Dedifferentiated amniotic fluid mesenchymal stem cell (primary cell): ENCODE results near the gene SGSH.
"Not testable (repeated sequence)": the region's sequence is repeated elsewhere in the genome, so short reads cannot be mapped to it uniquely, and the experiment has no call there.

Experiments used
- DNase-seq: peaks from one replicate; pipeline ENCODE4 v3.0.0-alpha.2; 2016; ENCODE audit errors: extremely low spot score

The SGSH gene

DNA sequence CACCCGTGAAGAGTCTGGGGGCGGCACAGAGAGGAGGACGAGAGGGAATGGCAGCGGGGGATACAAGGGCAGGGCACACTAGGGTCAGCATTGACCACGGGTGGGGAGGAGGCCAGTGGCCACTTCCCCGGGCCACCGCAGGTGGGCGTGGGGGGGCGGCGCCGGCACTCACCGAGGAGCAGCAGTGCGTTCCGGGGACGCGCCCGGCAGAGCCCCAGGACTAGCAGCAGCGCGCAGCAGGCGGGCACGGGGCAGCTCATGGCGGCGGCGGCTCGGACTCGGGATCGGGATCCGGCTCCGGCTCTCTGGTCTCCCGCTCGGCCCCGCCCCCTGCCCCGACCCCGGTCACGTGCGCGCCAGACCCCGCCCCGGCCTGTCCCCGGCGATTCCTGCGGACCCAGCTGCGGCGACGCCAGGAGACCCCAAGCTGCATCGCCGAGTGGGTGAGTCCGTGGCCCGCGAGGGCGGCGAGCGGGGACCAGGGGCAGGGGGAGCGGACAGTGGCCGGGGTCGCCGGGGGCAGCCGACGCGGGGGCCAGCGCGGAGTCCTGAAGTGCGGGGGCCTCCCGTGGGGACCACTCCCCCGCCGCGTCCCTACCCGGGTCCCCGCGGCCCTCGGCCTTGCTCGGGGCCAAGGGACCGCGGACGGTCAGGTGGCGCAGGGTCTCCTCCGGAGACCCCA lies at the start of gene SGSH, which contains the start of gene SLC26A11:
Gene SGSH (minus strand): TSS at position 280 of the 682 bp plus-strand sequence. CDS start 20 bp downstream, at position 260.
Gene SLC26A11 (plus strand): TSS at position 374 of the 682 bp plus-strand sequence. CDS start 1,134 bp downstream, outside the sequence.
- DNase-seq = peak; percentile 44

DNA sequence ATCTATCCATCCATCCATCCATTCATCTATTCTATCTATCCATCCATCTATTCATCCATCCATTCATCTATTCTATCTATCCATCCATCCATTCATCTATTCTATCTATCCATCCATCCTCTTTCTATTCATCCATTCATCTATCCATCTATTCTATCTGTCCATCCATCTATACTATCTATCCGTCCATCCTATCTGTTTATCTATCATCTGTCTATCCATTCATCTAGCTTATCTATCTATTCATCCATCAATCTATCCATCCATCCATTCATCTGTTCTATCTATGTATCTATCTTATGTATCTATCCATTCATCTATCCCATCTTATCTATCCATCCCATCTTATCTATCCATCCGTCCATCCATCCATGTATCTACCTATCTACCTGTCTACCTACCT lies 49.3 kb upstream of the SGSH start:
- DNase-seq = no peak

DNA sequence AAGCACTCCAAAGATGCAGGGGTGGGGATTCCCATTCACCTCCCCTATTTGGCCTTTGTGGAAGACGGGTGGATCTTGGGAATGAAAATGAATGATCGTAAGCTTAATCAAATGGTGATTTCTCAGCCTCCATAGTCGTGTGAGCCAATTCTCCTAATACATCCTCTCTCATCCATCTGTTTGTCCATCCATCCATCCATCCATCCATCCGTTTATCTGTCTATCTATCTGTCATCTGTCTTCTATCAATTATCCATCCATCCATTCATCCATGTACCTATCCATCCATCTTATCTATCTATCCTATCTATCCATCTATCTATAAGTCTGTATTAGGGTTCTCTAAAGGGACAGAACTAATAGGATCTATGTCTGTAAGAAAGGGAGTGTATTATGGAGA lies 48.3 kb upstream of the SGSH start:
- no peak for DNase-seq

DNA sequence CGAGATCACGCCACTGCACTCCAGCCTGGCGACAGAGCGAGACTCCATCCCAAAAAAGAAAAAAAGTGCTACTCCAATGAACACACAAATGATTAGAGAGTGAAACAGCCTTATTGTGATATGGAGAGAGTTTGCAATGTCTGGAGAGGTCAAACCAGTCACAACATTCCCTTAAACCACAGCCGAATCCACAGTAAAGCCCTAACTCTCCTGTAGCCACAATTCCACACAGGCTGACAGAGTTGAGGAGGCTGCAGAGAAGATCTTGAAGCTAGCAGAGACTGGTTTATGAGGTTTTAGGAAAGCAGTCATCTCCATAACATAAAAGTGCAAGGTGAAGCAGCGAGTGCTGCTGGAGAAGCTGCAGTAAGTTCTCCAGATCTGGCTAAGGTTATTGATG lies 47.3 kb upstream of the SGSH start:
- no peak for DNase-seq

DNA sequence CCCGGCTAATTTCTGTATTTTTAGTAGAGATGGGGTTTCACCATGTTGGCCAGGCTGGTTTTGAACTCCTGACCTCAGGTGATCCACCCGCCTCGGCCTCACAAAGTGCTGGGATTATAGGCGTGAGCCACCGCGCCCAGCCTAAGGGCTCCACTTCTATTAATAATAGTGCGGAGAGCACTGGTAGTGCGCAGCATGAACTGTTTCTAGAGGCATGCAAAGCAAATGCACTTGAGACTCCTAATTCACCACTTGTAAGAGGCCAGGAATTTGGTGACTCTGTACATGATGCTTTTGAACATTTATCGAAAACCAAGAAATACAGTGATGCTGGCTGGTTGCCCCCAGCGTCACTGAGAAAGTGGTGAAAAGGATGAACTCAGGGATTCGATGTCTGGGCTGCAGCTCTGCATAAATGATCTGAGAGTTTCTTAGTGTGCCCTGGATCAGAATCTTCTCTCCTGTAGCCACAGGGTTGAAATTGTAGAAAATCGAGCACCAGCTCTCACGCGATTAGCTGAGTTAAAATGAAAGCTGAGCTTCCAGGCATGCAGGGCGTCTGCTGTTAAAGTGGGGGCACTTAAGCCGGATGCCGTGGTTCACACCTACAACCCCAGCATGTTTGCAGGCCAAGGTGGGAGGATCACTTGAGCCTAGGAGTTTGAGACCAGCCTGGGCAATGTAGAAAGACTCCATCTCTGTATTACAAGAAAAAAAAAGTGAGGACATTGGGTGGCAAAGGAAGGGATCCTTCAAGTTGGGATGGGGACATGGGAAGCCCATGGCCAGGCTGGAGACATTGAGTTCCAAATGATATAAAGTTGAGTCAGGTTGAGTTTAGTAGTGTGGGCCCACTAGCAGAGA lies 45.3 kb upstream of the SGSH start:
- DNase-seq = no peak

DNA sequence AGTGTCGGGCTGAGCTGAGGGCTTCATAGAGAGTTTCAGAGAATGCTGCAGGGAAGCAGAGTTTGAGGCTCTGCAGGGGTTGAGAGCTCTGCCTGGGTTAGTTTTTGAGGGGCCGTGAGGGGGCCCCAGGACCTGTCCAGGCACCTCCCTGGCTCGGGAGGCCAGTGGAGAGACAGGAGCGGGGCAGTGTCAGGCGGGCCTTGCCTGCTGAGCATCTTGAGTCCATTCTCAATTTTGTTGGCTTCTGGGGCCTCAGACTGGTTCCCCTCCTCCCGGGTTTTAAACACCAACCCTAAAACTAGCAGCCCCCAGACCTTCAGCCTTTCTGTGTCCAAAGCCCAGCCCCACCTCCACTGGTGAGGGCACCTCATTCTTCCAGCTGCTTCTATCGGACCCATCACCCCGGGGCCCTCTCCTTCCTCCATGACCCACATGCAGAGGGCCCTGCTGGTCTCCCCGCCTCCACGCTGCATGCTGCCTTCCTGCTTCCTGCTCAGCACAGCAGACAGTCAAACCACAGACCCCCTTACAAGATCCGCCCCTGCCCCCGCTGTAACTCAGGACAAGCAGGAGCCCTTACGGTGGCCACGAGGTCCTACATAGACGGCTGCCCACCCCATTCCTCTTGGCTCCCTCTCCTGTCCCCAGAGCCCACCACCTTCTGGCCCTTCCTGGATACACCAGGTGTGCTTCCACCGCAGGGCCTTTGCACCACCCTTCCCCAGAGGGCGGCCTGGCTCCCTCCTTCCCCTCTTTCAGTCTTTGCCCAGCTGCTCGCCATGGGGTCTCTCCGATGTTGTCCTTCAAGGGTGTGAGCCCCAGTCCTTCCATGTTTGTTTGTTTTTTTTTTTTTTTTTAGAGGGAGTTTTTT lies 44.3 kb upstream of the SGSH start:
- DNase-seq = no peak

DNA sequence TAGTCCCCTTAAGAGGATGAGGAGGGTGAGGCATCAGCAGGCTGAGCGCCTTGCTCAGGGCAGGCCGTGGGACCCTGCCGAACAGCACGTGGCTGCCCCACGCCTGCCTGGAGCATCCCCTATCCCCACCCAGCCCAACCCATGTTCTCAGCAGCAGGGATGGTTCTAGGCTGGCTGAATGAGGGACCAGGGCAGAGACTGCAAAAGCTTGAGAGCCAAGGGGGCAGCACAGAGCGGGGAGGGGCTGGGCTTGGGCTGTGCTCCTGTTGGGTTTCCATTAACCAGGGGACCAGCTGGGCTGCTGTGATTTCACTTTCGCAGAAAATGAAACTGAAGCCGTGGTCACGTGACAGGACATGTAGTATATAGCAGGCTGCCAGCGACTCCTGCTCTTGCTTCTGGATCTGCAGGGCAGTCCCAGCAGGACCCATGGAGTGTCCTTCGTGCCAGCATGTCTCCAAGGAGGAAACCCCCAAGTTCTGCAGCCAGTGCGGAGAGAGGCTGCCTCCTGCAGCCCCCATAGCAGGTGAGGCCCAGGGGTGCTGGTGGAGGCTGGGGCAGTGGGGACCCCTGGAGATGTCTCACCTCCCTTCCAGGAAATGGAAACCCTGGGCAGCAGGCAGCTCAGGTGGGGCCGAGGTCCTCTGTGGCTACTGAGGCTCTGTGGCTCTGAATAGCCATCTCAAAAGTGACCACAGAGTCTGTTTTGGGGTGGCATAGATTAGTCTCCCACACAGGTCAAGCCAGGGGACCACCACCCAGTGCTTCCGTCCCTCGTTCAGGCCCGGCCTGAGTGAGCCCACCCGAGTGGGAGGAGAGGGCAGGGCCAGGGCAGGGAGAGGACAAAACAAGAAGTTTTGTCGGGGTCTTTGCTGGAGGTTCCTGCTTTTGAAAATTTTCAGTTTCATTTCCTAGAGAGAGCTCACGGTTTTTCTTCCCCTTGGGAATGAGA lies 43.4 kb upstream of the SGSH start:
- no peak for DNase-seq

DNA sequence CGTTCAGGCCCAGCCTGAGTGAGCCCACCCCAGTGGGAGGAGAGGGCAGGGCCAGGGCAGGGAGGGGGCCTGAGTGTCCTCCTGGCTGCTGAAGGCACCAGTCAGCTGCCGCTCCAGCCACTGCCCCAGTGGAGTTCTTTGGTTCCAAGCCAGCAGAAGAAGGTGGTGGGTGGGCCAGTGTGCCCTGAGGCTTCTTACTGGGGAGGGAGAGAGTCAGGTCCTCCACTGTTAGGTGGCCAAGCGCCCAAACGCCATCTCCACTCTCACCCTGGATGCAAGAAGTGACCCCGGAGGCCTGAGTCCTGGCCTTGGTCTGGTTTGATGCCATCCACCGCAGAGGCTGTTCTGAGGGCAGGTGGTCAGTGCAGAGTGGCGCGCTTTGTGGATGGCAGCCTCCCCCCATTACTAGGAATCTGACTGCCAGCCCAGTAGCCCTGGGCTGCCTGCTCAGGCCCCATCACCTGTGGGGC lies 42.7 kb upstream of the SGSH start:
- no peak for DNase-seq

DNA sequence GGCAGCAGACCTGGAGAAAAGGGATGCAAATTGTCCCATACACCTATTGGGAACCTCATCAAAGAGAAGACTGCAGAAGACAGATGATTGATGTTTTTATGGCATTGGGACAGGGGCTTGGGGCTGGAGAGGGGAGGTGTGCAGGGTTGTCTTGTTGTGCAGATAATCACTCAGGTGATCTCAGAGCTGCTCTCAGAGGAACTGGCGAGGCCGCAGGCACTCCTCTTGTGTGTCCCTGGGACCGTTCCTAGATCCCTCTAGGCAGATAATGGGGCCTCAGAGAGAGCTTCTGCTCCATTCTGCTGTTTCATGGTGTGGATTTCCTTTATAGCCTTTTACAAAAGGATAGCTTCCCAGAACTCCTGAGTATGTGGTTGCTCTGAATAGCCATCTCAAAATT lies 42.2 kb upstream of the SGSH start:
- no peak for DNase-seq

DNA sequence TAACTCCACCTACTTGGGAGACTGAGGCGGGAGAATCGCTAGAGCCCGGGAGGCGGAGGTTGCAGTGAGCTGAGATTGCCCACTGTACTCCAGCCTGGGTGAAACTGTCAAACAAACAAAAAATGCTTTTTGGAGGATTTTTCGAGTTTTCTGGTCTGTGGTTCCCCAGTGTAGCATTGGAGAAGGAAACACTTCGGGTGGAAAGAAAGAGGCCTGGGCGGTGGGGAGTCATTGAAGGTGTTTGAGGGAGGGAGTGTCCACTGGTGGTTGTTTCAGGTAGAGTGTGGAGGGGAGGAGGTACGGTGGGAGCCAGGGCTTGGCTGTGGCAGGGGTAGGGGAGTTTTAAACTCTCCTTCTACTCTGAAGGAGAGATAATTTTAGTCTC lies 41.8 kb upstream of the SGSH start:
- DNase-seq = no peak

DNA sequence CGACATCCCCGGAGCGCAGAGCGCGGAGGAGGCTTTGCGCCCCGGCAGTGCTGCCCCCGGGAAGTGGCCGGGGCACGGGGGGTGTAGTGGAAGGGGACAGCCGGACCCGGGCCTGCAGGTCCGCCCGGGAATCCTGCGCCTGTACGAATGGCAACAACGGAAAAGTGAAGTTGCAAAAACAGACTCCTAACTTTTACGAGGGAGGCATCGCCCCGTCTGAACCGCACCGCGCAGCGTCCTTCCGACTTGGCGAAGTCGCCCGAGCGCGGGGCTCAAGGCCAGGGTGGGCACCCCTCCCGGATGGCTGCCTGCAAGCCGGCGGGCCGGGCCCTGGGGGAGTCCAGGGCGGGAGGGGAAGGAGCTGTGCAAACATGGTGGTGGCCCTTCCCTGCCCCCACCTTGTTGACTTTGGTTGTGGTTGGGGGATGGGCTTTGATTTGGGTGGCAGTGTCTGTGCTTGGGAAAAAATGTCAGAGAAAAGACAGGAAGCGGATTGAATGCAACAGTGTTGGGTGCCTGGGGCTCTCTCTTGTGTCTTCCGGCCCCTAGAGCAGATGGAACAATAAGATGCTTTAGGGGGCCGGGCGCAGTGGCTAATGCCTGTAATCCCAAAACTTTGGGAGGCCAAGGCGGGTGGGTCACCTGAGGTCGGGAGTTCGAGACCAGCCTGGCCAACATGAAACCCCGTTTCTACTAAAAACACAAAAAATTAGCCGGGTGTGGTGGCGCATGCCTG lies 41.2 kb upstream of the SGSH start:
- DNase-seq = no peak

DNA sequence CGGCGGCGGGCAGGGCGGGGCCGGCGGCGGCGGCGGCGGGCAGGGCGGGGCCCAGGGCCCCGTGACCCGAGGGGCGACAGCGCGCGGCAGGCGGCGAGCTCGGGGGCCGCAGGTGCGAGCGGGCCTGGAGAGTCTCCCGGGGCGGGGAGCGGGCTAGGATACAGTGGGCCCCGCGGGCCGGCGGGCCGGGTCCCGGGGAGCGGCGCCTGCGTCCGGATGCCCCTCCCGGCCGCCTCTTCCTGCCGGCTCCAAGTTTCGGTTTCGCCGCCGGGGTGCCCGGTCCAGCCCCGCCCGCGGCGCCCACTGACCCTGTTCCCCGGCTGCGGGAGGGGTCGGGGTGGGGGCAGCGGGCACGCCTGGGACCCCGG lies 40.6 kb upstream of the SGSH start, which contains the start of gene RNF213:
Gene RNF213 (plus strand): TSS at position 62 of the 368 bp plus-strand sequence. CDS start 2,830 bp downstream, outside the sequence.
- DNase-seq = no peak

DNA sequence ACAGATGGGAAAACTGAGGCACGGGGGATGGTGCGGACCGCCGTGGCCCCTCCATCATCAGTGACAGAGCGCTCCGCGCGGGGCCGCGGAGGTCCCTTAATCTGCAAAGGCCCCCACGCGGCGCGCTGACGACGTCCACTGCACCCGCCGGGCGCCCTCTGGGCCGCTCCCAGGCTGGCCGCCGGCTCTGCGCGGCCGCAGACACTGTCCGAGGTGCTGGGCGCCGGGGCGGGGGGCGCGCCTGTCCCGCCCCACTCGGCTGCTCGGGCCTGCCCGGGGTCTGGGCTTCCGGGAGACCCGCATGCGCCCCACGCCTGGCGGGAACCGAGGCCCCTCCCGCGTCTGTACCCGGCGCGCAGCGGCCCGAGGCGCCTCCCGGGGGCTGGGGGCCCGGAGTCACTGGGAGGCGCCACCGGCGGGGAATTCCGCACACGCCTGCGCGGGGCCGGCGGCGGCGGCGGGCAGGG lies 40.0 kb upstream of the SGSH start:
- peak; percentile 38 for DNase-seq

DNA sequence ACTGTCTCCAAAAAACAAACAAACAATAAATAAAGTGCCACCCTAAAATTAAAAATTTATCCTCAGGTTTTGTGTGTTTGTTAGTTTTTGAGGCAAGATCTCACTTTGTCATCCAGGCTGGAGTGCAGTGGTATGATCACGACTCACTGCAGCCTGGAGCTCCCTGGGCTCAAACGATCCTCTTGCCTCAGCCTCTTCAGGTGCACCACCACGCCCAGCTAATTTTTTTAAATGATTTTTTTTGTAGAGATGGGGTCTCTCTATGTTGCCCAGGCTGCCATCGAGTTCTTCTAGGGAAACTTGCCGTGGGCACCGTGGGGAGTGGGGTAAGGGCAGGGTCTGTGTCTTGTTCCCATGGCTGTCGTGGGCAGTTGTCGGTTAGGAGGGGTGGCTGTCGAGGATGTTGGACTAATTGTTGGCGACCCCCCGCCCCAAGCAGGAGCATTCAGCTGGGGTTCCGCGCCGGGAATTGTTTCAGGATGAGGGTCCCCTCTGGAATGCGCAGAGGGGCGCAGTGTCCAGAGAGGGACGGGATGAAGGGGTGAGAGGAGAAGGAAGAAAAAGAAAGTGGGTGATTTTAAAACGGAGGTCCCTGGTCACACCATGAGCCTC lies 39.4 kb upstream of the SGSH start:
- DNase-seq = no peak

DNA sequence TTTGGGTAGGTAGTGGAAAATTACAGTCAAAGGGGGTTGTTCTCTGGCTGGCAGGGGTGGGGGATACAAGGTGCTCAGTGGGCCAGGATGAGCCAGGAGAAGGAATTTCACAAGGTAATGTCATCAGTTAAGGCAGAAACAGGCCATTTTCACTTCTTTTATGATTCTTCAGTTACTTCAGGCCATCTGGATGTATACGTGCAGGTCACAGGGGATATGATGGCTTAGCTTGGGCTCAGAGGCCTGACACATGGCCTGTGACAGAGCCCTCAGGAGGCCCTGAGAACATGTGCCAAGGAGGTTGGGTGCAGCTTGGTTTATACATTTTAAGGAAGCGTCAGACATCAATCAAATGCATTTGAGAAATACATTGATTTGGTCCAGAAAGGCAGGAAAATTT lies 38.2 kb upstream of the SGSH start:
- not testable (repeated sequence) for DNase-seq

DNA sequence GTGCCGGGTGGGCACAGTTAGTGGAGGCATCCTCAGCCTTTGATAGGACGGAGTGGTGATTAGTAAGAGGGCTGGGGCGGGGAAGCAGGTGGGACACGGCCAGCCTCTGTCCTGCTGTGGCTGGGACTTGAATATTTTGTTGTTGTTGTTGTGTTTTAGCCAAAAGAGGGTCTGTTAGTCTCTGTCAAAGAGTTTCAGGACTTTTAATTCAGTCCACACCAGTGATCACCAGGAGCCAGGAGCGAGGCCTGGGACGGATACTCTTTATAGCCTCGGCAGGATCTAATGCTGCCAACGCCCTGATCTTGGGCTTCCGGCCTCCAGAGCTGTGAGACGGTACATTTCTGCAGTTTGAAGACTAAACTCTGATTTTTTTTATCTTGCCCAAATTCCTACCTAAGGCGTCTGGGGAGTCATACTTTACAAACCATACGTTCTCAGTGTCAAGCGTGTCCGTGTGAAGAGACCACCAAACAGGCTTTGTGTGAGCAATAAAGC lies 37.6 kb upstream of the SGSH start:
- no peak for DNase-seq

DNA sequence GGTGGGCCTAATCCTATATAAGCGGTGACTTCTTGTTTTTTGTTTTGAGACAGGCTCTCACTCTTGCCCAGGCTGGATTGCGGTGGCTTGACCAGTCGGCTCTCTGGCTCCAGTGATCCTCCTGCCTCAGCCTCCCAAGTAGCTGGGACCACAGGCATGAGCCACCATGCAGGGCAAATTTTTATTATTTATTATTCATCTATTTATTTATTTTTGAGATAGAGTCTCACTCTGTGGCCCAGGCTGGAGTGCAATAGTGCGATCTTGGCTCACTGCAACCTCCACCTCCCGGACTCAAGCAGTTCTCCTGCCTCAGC lies 35.9 kb upstream of the SGSH start:
- no peak for DNase-seq

DNA sequence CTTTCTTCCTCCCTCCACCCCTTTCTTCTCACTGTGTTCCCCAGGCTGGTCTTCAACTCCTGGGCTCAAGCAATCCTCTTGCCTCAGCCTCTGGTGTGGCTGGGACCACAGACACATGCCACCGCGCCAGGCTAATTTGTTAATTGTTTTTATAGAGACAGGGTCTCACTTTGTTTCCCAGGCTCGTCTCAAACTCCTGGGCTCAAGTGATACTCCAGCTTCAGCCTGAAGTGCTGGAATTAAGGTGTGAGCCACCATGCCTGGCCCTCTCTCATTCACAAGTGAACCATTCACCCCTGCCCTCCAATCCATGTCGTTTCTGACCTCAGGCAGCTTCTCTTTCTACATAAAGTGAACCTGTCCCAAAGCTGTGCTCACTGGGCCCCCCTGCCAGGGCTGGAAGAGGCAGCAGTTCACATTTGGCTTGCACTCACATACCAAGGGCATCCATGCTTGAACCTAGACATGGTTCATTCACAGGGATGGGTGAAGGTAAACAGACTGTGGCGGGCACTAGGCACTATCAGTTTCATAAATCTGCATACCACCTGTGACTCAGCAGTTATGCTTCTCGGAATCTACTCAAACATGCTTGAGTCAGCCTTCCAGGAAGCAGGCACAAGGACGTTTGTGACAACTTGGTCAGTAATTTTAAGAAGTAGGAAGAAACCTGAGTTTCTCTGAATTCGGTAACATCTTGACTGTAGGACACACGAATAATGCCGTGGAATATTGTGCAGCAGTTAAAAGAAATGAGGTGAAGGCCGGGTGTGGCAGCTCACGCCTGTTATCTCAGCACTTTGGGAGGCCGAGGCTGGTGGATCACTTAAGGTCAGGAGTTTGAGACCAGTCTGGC lies 34.5 kb upstream of the SGSH start:
- DNase-seq = peak; percentile 90
